Immature natural killer cell (primary cell): ENCODE results near the gene LTO1. TPM values are rescaled to one million over a fixed set of nuclear protein-coding genes. Genes with fewer than 3 reads are reported as not detected.

Experiments
- DNase-seq, 3 donors: peaks; one replicate each; pipeline ENCODE4 v3.0.0; 2022; ENCODE audit warnings: mixed read lengths in 1 of 3
- H3K27ac Mint-ChIP-seq, 6 donors: one replicate each; pipeline ENCODE4 v1.8.0; 2020; ENCODE audit warnings: mixed read lengths in 6 of 6, mild to moderate bottlenecking in 5 of 6, inconsistent platforms in 4 of 6, moderate library complexity in 3 of 6
- H3K27me3 Mint-ChIP-seq, 3 donors: one replicate each; pipeline ENCODE4 v1.8.0; 2020 to 2021; ENCODE audit warnings: low read depth in 3 of 3, mild to moderate bottlenecking in 3 of 3, mixed read lengths in 3 of 3, moderate library complexity in 3 of 3, inconsistent platforms in 1 of 3
- H3K36me3 Mint-ChIP-seq, 3 donors: one replicate each; pipeline ENCODE4 v1.8.0; 2020; ENCODE audit warnings: mixed read lengths in 3 of 3, inconsistent platforms in 2 of 3, mild to moderate bottlenecking in 2 of 3
- H3K4me1 Mint-ChIP-seq, 2 donors: one replicate each; pipeline ENCODE4 v1.8.0; 2020; ENCODE audit warnings: inconsistent platforms in 2 of 2, mild to moderate bottlenecking in 2 of 2, mixed read lengths in 2 of 2, moderate library complexity in 1 of 2
- H3K4me3 Mint-ChIP-seq, 5 donors: one replicate each; pipeline ENCODE4 v1.8.0; 2020; ENCODE audit warnings: mild to moderate bottlenecking in 5 of 5, mixed read lengths in 5 of 5, inconsistent platforms in 3 of 5, moderate library complexity in 3 of 5
- H3K9me3 Mint-ChIP-seq, 6 donors: one replicate each; pipeline ENCODE4 v1.8.0; 2020; ENCODE audit warnings: mild to moderate bottlenecking in 6 of 6, mixed read lengths in 6 of 6, inconsistent platforms in 4 of 6, moderate library complexity in 3 of 6
- polyA plus RNA-seq, 3 donors: library from polyadenylated mRNA; unstranded; fragments of 300-500 nt; fragmentation: Illumina TruSeq; gene quantifications; one replicate each; pipeline ENCODE4 v1.2.3, GENCODE V29; 2021

Gene LTO1
- polyA plus RNA-seq, 3 donors from 2014 or later: 7.2 to 13.1 (median 12.3) TPM

GRCh38 chr11:69639831-69640230 is 35.3 kb downstream of the LTO1 start:
- no peak for DNase-seq
- peaks cover 12 to 37% (median 32%) of the 10 kb centered on the region in 3 donors for H3K27me3 Mint-ChIP-seq
- no peaks in the 10 kb centered on the region for H3K36me3 Mint-ChIP-seq
- peaks cover 0 to 1% (median 0%) of the 10 kb centered on the region in 6 donors for H3K9me3 Mint-ChIP-seq
- peak overlapping the region in 4 of 5 donors; percentile 32 to 74 (median 54) for H3K4me3 Mint-ChIP-seq
- H3K27ac Mint-ChIP-seq: no peak overlapping the region
- H3K4me1 Mint-ChIP-seq: peaks cover 18 to 27% of the 10 kb centered on the region in 2 donors

DNA sequence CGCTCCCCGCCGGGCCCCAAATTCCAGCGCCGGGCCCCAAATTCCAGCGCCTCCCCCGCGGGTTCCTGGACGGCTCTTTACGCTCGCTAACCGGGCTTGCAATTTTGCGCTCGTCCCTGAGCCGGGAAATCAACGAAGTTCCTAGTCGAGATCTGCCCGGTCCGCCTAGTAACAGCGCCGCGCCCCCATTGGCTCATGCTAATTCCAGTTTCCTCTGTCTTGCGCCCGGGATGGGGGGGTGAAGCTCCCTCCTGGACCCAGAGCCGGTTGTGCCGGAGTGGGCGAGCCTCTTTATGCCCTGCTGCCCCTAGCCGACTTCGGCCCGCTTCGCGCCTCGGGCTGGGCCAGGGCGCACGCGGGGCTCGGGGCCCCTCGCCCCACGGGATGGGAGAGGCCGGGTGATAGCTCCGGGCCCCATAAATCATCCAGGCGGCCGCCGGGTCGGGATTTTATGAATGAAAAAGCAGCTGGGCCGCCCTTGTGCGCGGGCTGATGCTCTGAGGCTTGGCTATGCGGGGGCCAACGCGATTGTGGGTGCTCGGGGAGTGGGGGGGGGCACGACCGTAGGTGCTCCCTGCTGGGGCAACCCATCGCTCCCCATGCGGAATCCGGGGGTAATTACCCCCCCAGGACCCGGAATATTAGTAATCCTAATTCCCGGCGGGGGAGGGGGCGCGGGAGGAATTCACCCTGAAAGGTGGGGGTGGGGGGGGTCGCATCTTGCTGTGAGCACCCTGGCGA is 36.0 kb downstream of the LTO1 start:
- peaks cover 18 to 27% of the 10 kb centered on the region in 2 donors for H3K4me1 Mint-ChIP-seq
- peak overlapping the region in 3 of 5 donors; percentile 45 to 74 (median 56) for H3K4me3 Mint-ChIP-seq
- H3K9me3 Mint-ChIP-seq: peaks cover 0 to 1% (median 0%) of the 10 kb centered on the region in 6 donors
- DNase-seq: no peak
- no peak overlapping the region for H3K27ac Mint-ChIP-seq
- no peaks in the 10 kb centered on the region for H3K36me3 Mint-ChIP-seq
- H3K27me3 Mint-ChIP-seq: peaks cover 15 to 40% (median 32%) of the 10 kb centered on the region in 3 donors

- Mint-ChIP-seq H3K4me3 (peak overlapping the region in 4 of 5 donors; percentile 17 to 57 (median 45)), H3K27me3 (peaks cover 15 to 44% (median 37%) of the 10 kb centered on the region in 3 donors), H3K4me1 (peaks cover 18 to 27% of the 10 kb centered on the region in 2 donors), H3K9me3 (peaks cover 0 to 1% (median 0%) of the 10 kb centered on the region in 6 donors), H3K36me3 (no peaks in the 10 kb centered on the region), H3K27ac (no peak overlapping the region)
- DNase-seq: no peak
Observed at GRCh38 chr11:69637941-69638871, 36.9 kb downstream of the LTO1 start.

DNA sequence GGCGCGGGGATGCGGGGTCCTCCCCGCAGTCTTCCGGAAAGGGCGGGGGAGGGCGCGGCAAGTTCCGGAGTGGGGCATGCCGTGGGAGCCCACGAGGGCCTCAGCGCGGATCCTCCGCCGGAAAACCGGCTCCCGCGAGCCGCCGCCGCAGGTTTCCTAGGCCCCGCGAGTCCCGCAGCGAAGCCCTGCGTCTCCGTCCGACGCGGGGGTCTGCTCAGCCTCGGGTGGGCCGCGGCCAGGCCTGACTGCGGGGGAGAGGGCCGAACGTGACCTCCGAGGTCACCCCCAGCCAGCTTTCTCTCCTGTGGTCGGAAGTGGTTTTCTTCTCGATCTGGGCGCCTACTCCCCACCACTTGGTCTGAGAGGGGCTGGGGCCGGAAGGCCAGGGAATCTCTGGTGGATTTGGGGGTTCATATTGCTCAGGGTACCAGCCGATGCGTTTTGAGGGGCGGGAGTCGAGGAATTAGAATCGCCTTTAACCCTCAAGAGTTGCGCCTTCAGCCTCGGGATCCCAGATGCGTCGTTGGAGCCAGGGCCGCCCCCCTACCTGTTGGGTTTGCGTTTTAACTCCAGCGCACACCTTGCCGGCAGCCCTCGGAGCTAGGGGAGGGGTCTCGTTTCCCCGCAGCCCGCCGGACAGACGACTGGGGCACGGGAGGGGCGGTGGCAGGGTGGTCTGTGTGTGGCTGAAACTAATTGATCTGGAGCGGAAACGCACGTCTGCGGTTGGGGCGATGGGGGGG is 37.8 kb downstream of the LTO1 start:
- no peak overlapping the region for H3K27ac Mint-ChIP-seq
- peaks cover 18 to 27% of the 10 kb centered on the region in 2 donors for H3K4me1 Mint-ChIP-seq
- peaks cover 15 to 42% (median 38%) of the 10 kb centered on the region in 3 donors for H3K27me3 Mint-ChIP-seq
- H3K9me3 Mint-ChIP-seq: peaks cover 0 to 1% (median 0%) of the 10 kb centered on the region in 6 donors
- no peak for DNase-seq
- H3K36me3 Mint-ChIP-seq: no peaks in the 10 kb centered on the region
- peak overlapping the region in 4 of 5 donors; percentile 38 to 63 (median 49) for H3K4me3 Mint-ChIP-seq

- Mint-ChIP-seq H3K27me3 (peaks cover 15 to 44% (median 40%) of the 10 kb centered on the region in 3 donors), H3K4me3 (peak overlapping the region in 4 of 5 donors; percentile 20 to 55 (median 27)), H3K36me3 (no peaks in the 10 kb centered on the region), H3K27ac (no peak overlapping the region), H3K9me3 (peaks cover 0 to 1% (median 0%) of the 10 kb centered on the region in 6 donors), H3K4me1 (peaks cover 18 to 27% of the 10 kb centered on the region in 2 donors)
- no peak for DNase-seq
Observed at GRCh38 chr11:69636512-69637197, 38.5 kb downstream of the LTO1 start.

GRCh38 chr11:69635804-69636511 is 39.2 kb downstream of the LTO1 start:
- Mint-ChIP-seq H3K27ac (no peak overlapping the region), H3K27me3 (peaks cover 14 to 42% (median 35%) of the 10 kb centered on the region in 3 donors), H3K4me3 (peak overlapping the region in 3 of 5 donors; percentile 7 to 55 (median 17)), H3K9me3 (peaks cover 0 to 2% (median 0%) of the 10 kb centered on the region in 6 donors), H3K36me3 (peaks cover 0 to 4% (median 0%) of the 10 kb centered on the region in 3 donors), H3K4me1 (peaks cover 12 to 21% of the 10 kb centered on the region in 2 donors)
- no peak for DNase-seq

DNA sequence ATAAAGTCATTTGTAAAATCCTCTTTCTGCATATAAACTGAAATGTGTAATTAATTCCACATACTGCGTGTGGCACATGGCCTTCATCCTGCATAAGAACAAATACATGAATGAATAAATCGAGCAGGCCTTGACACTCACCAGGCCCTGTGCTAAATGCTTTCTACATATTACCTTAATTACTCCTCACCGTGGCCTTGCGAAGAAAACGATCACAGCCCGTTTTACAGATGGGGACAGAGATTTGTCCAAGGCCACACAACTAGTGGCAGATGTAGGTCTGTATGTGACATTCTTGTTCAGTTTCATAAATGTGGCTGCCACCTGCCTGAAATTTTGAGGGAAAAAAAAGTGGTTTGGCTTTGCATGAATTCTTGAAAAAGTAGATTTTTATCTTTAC is 40.0 kb downstream of the LTO1 start:
- Mint-ChIP-seq H3K36me3 (peaks cover 0 to 4% (median 0%) of the 10 kb centered on the region in 3 donors), H3K27ac (no peak overlapping the region), H3K4me1 (peaks cover 5 to 16% of the 10 kb centered on the region in 2 donors), H3K4me3 (no peak overlapping the region), H3K27me3 (peaks cover 10 to 37% (median 32%) of the 10 kb centered on the region in 3 donors), H3K9me3 (peaks cover 0 to 2% (median 0%) of the 10 kb centered on the region in 6 donors)
- DNase-seq: no peak

GRCh38 chr11:69634590-69634989 is 40.6 kb downstream of the LTO1 start:
- peaks cover 0 to 15% of the 10 kb centered on the region in 2 donors for H3K4me1 Mint-ChIP-seq
- H3K27ac Mint-ChIP-seq: no peak overlapping the region
- H3K36me3 Mint-ChIP-seq: peaks cover 0 to 4% (median 0%) of the 10 kb centered on the region in 3 donors
- DNase-seq: no peak
- H3K27me3 Mint-ChIP-seq: peaks cover 8 to 31% (median 30%) of the 10 kb centered on the region in 3 donors
- H3K4me3 Mint-ChIP-seq: no peak overlapping the region
- peaks cover 0 to 2% (median 0%) of the 10 kb centered on the region in 6 donors for H3K9me3 Mint-ChIP-seq

DNA sequence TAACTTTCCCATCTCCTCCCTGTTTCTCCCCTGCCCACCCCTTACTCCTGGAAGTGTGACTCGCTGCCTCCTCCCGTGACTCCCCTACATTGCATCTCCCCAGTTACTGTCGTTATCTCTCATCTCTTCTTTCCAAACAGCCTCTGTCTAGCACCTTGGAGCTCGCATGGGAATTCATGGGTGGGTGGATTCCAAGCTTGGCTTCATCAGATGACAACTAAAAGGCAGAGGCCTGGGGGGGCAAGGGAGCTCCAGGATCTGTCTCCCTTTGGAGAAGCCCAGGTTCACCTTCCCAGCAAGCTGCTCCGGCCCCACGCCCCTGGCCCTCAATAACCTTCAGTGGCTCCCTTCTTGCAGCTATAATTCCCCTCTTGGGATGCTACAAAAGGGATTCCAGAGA is 41.1 kb downstream of the LTO1 start:
- Mint-ChIP-seq H3K9me3 (peaks cover 0 to 4% (median under 1%) of the 10 kb centered on the region in 6 donors), H3K36me3 (peaks cover 0 to 4% (median 0%) of the 10 kb centered on the region in 3 donors), H3K4me3 (no peak overlapping the region), H3K27me3 (peaks cover 11 to 30% (median 29%) of the 10 kb centered on the region in 3 donors), H3K27ac (no peak overlapping the region), H3K4me1 (peaks cover 0 to 15% of the 10 kb centered on the region in 2 donors)
- no peak for DNase-seq

DNA sequence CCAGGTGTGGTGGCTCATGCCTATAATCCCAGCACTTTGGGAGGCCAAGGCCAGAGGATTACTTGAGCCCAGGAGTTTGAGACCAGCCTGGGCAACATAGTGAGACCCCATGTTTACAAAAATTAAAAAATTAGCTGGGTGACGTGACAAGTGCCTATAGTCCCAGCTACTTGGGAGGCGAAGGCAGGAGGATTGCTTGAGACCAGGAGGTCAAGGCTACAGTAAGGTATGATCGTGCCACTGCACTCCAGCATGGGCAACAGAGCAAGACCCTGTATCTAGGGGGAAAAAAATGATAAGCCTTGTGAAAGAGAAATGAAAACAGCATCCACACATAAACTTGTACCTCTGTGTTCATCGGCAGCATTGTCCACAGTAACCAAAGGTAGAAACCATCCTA is 42.3 kb downstream of the LTO1 start:
- Mint-ChIP-seq H3K4me3 (no peak overlapping the region), H3K27ac (no peak overlapping the region), H3K36me3 (peaks cover 0 to 4% (median 0%) of the 10 kb centered on the region in 3 donors), H3K9me3 (peaks cover 0 to 4% (median under 1%) of the 10 kb centered on the region in 6 donors), H3K4me1 (peaks cover 0 to 12% of the 10 kb centered on the region in 2 donors), H3K27me3 (peaks cover 8 to 28% (median 26%) of the 10 kb centered on the region in 3 donors)
- no peak for DNase-seq

DNA sequence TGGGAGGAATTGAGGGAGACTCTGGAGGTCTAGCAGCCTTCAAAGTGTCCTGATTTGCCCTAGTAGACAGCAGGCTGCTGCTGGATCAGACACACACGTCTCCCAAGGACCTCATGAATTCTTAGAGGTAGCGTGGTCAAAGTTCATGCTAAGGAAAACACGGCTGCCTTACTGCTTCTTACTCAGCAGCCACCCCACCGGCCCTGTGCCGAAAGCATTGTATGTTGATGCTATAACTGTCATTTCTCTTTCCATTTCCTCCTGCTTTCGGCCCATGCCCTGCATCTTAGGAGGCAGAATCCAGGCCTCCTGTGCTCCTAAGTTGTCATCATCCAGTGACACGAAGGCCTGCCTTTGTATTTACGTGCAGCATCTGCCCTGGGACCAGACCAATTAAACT is 44.7 kb downstream of the LTO1 start:
- H3K9me3 Mint-ChIP-seq: peaks cover 0 to 4% (median under 1%) of the 10 kb centered on the region in 6 donors

DNA sequence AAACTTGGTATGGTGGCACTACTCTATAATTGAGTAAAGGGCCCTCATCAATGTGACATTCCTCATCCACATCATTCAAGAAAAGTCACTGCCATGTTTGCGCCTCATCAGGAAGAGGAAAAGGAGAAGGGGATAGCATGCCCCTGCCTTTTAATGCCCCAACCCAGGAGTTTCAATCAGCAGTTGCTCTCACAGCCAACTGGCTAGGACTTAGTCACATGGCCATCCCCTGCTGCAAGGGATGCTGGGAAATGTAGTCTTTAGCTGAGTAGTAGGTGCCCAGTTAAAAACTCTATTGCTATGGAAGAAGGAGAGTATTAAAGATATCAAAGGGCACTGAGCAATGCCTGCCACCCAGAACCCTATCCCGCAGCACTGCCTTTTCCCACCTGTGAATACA is 45.1 kb downstream of the LTO1 start:
- no peak for DNase-seq
- H3K9me3 Mint-ChIP-seq: peaks cover 0 to 4% (median under 1%) of the 10 kb centered on the region in 6 donors
- no peak overlapping the region for H3K4me3 Mint-ChIP-seq
- H3K27me3 Mint-ChIP-seq: peaks cover 8 to 25% (median 14%) of the 10 kb centered on the region in 3 donors
- H3K27ac Mint-ChIP-seq: no peak overlapping the region
- no peaks in the 10 kb centered on the region for H3K4me1 Mint-ChIP-seq
- H3K36me3 Mint-ChIP-seq: peaks cover 0 to 4% (median 0%) of the 10 kb centered on the region in 3 donors

More for the DNA sequence above, 44.7 kb downstream of the LTO1 start:
- peaks cover 8 to 28% (median 18%) of the 10 kb centered on the region in 3 donors for H3K27me3 Mint-ChIP-seq
- H3K4me1 Mint-ChIP-seq: no peaks in the 10 kb centered on the region
- peaks cover 0 to 4% (median 0%) of the 10 kb centered on the region in 3 donors for H3K36me3 Mint-ChIP-seq
- DNase-seq: no peak
- H3K27ac Mint-ChIP-seq: no peak overlapping the region
- no peak overlapping the region for H3K4me3 Mint-ChIP-seq
